IPS DF 19.7 (cell line): ENCODE measurements around the gene PPM1F.

Experiments used
- DNase-seq: peaks from one replicate; pipeline ENCODE4 v3.0.0-alpha.2; 2013; ENCODE audit warnings: low read depth, low spot score

PPM1F gene

DNA sequence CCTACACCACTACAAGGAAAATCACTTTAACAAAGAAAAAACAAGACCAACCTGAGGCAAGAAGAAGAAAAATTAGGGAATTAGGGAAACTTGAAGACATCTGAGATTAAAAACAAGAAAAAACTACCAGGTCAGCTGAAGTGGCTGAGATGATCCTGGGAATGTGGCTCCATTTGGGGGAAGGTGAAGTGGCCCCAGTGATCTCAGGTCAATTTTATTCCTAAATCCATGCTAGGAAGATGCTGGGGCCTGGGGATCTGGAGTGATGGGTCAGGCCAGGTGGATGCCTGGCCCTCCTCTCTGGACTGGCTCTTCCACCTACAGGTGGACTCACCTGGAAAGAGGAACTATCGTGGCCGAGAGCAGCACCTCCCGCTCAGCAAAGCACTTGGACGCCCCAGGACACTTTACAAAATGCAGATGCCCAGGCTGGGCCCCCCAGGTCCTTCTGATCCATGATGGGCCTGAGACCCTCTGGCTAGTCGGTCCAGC is 23.3 kb upstream of the PPM1F start:
- no peak for DNase-seq

DNA sequence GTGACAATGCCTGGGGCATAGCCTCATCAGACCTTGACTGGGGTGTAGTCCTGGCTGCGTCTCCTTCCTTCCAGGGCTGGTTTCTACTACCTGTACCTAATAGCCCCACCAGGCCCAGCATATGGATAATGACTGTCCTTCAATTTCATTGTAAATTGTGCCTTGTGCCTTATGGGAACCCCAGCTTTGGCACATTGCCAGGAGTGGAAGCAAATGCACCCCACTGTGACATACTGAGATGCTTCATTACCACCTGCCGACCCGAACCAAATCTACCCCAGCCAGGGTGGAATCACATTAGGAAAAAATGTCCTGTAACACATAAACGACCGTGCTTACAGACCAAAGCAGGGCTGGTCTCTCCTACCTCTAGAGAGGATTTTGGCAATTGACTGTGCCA is 22.6 kb upstream of the PPM1F start:
- no peak for DNase-seq

DNA sequence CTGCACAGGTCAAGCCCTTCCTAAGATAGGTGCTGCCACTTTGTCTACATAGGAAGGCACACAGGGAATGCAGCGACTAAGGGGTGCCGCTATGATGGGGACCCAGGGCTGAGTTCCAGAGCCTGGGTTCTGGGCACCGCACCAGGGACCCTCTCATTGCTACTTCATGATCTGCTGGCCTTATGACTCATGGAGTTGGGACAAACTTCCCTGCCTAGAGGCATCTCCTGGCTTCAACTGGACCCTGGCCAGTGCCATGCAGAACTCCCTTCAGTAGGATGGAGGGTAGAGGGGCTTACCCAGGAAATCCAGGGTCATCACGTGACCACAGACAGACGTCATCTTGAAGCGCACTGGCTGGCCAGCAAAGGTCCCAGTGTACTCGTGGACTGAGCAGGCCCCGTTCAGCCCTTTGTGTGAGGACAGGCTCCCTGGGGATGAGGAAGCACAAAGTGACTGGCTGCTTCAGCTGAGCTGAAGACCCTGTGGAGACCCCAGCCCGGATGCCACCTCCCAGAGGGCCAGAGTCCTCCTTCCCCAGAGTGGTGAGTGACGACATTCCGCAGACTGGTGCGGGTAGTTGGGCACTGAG is 21.5 kb upstream of the PPM1F start:
- DNase-seq: no peak

DNA sequence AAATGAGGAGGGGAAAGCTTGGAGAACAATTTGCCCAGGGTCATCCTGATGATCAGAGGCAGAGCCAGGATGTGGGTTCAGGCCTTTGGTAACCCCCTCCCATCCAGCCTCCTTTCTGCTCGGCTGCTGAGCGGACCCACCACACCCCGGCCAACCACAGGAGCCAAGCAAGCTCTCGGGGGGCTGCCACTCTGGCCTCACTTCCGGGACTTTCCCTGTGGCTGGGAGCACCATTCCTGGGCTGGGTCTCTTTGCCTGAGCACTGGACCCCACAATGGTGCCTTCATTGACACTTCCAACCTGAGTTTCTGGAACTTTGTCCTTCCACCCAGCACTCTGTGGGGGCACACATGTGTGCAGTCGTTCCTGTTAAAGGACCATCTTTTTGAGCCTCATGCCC is 20.2 kb upstream of the PPM1F start:
- DNase-seq: no peak

DNA sequence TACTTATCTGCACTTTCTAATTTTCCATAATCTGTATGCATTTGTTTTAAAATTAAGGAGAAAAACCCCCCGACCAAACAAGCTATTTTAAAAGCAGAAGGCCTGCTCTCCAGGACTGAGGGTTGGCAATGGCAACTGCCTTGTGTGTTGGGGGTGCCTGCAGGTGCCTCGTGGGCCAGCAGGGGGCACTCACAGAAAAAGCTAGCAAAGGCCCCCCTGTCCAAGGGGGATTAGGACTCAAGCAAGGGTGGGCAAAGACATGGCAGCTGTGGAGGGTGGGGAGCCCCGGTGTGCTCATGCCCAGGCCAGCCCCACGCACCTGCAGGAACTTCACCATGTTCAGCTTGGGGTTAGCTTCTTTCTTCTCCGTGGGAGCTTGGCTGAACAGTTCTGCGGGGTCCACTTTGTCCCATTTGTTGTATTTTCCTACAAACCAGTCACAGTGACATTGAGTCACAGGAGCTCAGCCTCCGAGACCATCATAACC is 19.7 kb upstream of the PPM1F start:
- no peak for DNase-seq

DNA sequence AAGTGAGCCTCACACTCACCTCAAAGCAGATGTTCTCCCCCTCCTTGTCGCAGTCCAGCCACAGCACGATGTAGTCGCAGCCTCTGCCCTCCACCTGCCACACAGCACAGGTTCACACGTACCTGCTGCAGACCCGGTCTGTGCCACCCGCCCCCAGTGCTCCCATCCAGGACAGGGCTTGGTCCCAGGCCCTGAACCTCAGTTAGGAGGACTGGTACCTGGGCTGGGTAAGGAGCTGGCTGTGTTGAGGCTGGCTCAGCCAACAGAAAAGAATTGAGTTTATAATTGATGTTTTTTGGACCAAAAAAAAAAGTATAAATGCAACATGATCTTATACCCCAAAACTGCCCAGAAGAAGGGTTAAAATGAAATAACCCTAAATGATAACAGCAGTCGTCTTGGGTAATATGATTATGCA is 19.2 kb upstream of the PPM1F start:
- DNase-seq: no peak

DNA sequence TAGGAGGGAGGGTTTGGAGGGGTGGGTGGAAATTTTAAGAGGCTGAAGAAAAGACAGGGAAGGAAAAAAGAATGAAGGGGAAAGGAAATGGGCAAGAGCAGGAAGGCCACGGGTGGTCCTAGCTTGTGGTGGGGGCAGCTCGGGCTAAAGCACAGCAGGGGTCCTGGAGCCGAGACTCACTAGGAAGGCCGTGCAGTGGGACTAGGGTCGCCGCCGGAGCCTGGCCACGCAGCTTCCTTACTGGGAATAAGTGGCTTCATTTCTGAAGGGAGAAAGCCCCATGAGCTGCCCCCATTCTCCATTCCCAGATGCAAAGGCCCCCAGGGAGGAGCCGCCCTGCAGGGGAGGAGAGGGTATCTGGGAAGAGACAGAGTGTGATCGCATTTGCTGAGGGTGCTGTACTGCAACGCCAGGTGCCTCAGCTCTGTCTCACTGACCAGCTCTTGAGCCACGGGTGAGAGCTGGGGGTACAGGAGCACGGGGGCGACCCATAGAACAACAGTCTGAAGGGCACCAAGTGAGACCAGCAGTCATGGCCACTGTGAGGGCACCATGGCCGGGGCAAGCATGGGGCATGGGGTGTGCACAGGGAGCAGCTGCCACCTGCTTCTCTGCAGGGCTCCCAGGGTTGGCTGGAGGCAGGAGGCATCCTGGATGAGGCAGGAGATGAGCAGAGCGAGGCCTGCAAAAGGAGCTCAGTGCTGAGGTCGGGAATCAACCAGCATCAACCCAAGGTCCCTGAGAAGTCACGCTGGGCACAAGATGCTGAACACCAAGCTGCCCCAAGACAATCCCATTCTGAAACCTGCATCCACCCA is 18.4 kb upstream of the PPM1F start:
- DNase-seq: no peak

DNA sequence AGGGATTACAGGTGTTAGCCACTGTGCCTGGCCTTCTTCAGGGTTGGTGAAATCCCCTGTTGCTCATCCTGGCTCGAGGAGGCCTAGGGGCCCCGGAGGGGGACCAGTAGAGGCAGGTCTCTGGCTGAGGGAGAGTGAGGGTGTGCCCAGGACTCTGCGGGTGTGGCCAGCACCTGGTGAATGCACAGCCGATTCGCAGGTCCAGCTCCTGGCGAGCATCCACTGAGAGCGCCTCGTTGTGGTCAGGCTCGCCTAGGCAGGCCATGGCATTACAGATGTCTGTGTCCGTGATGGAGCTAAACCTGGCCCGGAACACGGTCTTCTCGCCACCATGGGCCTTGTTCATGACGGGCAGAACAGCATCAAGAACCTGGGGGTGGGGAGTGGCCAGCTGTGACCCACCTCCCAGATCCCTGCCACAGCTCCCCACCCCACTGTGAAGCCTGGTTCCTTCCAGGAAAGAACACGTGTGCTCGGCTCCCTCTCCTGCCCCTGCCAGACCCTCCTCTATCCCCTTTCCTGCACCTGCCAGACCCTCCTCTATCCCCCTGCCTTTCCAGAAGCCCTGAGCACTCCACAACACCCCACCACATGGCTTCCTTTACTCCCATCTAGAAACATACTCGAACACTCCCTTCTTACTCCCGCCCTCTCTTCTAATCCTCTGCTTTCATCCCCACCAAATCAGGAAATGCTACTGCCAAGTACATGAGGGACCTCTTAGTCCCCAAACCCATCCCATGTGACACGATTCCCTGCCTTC is 17.6 kb upstream of the PPM1F start:
- no peak for DNase-seq

DNA sequence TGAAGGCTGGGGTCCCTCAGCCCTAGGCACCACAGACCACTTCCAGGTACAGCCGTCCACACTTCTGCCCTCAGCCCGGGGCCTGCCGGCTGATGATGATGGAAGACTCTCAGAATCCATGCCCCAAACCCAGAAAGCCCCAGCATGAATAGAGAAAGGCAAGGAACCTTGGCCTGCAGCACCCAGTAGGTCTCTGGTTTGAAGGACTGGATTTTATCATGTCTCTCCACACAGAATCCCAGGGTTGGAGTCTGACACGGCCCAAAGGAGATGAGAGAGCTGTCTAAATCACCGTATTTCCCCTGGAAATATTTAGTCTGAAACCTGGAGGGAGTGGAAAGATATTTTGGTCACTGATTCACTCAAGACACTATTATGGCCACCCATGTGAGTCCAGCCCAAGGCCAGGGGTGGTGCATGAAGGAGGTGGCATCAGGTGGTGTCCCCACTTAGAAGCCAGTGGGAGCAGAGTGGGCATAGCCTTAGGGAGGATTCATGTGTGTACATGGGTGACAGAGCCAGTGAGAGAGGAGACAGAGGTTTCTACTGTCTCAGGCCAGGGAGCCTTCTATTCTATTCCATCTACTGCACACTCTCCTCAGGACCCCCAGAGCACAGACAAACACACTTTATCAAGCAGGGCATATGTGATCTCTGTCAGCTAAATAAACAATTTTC is 15.9 kb upstream of the PPM1F start:
- no peak for DNase-seq

DNA sequence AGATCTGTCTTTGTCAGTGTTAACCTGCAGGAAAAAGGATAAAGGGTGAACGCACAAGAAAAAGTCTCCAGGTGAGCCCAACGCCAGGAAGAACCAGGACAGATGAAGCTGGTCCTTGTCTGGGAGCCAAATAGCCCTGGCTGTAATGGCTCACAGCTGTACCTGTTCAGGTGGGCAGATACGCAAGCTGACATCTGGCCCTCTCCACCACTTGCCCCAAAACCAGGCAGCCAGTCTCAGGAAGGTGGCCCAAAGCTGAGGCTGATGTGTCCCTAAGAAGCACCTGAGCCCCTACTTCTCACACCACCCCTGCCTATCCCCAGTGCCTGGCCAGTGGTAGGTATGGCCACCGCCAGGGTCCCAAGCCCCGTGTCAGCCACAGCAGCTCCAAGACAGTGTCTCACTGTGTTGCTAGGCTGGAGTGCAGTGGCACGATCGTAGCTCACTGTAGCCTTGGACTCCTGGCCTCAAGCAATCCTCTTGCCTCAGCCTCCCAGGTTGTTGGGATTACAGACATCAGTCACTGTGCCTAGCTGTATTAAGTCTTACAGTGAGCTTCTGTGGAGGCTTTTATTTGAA is 15.1 kb upstream of the PPM1F start:
- no peak for DNase-seq

DNA sequence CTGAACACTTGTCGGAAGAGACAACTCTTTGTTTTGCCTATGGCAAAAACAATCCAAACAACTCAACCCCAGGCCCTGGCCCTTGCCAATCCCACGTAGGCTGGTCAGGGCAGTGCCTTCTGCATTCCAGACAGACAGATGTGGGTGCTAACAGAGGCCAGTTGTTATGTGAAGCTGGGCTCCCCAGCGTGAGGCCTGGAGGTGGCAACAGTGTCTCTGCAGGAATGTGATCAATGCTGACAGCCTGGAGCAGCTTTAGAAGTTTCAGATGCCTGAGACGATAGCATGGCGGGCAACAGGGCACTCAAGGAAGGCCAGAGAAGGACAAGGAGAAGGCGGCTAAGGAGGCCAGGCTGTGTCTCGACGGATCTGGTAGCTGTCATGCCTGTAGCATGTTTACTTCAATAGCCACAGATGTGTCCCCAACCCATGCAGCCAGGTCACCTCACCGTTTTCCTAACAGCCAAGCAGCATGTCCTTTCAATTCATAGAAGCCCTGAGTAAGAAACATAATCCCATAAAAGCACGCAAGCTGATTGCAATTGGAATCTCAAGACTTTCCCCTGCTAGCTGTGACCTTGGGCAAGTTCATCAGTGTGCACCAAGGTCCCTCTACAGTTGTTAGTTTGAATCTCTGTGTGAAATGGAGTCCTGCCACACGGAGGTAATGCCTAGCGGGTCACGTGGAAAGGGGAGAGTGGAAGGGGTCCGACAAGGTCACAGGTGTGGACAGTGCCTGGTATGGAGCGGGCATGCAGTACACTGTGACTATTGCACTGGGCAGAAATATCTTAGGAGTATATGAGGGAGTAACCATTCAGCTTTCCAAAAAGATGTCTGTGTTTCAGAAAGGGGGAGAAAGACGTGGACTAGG is 14.2 kb upstream of the PPM1F start:
- DNase-seq: no peak

DNA sequence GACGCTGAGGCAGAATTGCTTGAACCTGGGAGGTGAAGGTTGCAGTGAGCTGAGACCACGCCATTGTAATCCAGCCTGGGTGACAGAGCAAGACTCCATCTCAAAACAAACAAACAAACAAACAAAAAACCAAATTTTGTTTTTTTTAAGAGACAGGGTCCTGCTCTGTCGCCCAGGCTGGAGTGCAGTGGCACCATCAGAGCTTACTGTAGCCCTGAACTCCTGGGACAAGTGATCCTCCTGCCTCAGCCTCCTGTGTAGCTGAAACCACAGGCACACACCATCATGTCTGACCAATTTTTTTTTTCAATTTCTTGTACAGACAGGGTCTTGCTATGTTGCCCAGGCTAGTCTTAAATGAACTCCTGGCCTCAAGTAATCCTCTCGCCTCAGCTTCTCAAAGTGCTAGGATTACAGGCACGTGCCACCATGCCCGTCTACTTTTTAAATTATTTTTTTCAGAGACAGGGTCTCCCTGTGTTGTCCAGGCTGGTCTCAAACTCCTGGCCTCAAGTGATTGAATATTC is 13.2 kb upstream of the PPM1F start:
- DNase-seq: no peak

DNA sequence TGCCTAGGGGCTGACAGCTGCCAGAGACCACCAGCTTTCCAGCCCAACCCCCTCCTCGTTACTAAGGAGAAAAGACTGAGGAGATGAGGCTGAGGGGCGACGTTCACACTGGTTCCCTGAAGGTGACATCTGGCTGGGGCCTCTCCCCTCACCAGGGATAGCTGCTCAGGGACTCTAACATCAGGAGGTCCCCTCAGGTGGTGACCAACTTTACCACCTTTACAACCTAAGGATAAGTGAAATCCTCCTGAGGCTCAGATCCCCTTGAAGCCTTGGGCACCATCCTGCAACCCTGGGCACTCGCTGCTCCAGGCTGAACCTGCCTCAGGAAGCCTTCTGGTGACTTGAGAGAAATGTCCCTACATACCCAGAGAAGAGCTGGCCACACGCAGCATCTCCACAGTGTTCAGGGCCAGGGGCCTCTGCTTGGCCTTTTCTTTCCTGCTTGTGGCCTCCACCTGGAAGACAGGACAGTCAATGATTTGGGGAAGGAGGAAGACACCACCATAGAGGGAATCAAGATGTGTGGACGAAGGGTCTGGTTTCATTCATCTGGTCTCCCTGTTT is 12.4 kb upstream of the PPM1F start:
- DNase-seq: no peak

DNA sequence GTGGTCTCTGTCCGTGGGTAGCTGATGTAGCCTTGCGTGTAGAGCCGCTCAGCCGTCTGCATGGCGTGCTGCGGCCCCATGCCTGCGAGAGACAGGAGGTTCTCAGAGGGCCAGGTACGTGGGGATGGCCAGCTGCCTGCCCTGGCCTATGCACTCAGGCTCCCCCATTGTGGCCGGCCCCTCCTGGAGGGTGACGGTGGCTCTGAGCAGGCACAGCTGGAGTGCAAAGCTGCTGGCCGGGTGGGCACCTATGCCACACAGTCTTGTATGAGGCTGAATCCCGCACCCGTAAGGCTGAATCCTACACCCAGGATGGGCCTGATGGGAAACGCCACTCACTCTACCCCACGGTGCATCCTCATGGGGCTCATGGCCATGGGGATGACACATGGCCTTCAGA is 11.6 kb upstream of the PPM1F start:
- DNase-seq: no peak

DNA sequence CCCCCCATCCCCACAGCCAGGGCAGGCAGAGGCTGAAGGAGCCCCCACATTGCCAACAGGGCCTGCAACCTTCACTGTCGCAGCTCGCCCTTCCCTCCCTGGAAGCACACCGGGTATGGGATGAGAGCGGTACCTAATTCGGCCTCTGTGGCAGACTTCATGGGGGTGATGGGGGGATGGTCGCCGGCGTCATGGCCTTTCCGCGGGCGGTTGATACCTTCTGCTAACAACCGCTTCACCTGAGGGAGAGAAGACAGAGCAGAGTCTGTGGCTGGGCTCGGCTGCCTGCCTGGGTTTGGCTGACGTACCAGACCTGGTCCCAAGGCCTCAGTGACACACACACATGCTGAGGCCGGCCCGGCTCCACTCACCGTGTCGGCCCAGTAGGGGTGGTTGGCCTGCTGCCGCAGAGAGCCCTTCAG is 11.2 kb upstream of the PPM1F start:
- DNase-seq: no peak

DNA sequence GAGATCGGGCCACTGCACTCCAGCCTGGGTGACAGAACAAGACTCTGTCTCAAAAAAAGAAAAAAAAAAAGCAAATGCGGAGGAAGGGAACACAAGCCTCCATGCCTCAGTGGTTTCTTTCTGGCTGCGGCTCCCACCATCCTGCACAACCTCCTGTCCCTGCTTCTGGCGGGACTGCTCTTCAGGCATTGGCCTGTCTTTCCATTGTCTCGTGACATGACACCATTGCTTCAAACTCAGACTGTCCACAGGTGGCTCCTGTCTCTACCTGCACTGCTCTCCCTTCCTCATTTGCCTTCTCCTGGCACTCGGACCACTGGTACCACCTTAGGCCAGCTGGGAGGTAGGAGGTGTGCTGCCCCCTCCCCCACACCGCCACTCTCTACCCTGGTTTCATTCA is 10.6 kb upstream of the PPM1F start:
- DNase-seq: no peak

DNA sequence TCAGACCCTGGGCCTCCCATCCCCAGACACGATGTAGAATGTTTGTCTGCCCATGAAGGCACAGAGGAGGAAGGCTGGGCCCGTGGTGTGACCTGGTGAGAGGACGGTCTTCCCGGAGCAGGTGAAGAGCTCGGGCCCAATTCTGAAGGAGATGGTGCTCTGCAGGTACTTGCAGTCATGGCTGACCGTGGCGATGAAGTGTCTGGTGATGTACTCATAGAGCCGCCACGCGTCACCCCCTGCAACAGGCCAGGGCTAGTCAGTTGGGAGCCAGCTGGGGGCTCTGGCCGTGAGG is 10.0 kb upstream of the PPM1F start:
- DNase-seq: no peak

DNA sequence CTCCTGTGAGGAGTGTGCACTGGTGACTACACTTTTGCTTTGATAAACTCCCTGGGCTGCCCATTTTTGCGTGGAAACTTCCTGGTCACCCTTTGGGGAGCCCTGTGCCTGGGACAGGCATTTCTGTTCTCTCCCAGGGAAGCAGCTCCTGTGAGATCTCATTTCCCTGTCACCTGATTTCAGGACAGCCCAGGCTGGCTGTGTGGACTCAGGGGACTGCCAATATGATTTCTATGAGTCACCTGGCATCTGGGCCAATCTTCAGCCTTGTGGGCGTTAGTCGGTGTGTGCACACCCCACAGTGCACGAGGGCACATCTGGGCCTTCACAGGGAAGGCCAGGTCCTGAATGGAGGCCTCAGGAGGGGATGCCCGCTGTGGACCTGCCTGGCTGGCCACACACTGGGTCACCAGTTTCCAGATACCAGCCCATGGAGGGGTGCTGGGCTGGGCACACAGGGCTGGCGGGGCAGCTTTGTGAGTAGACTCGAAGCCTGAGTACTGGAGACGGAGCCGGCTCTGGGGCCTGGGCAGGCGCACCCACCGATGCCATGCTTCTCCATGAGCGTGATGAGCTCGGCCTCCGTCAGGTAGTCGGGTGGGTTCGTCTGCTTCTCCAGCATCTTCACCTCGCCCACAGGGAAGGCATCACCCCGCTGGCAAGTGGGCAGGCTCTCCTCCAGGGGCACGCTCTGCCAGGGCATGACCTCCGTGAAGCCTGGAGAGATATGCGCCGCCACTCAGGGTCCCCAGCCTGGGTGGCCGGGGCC is 9.4 kb upstream of the PPM1F start:
- no peak for DNase-seq

DNA sequence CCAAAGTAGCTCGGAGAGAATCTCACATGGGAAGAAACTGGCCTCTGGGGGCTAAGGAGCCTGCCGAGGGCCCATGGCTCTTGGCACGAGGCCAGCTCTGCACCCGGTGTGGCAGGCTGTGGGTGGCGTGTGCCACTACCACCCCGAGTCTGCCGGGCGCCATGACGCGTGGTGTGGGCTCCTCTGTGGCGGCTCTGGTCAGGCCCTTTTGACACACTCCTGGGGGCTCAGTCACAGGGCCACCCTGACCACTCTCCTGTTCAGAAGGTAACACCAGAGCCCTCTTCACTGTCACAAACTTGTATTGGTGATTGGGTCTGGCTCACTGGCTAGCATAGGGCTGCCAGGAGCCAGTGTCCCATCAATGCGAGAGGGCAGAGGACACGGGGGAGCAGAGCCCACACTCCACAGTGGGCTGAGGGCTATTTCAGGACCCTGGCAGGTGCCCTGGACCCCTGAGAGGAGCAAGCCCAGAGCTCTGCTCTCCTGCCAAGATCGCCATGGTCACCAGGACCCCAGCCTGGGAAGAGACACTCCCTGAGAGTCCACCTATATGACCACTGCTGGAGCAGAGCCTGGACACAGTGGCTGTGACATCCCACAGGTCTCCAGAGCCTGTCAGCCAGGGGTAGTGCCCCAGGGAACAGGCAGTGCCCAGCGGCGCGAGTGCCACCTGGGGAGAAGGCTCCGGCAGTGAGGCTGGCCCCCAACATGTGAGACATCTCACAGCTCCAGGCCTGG is 8.6 kb upstream of the PPM1F start:
- no peak for DNase-seq
